HG02610 (cell line): ENCODE measurements around the gene COL4A1.

Source experiments
- ATAC-seq: cut with Tn5 transposase; IDR thresholded peaks from one replicate; pipeline ENCODE4 v1.9.1; 2021; ENCODE audit warnings: mild to moderate bottlenecking, moderate library complexity; ENCODE audit not compliant: unreplicated experiment

The COL4A1 gene

GRCh38 chr13:110306960-110307766 is at the start of gene COL4A1, which contains the start of gene COL4A2:
Gene COL4A1, minus strand, starts transcription at chr13:110307157. Its CDS starts 130 bp downstream, at chr13:110307027.
Gene COL4A2, plus strand, starts transcription at chr13:110307284. Its CDS starts 620 bp downstream, at chr13:110307904.
- no peak for ATAC-seq

GRCh38 chr13:110356362-110356761 is 49.4 kb upstream of the COL4A1 start:
- no peak for ATAC-seq

GRCh38 chr13:110354715-110355473 is 47.9 kb upstream of the COL4A1 start:
- ATAC-seq, result no peak

GRCh38 chr13:110354123-110354627 is 47.2 kb upstream of the COL4A1 start:
- no peak for ATAC-seq

DNA sequence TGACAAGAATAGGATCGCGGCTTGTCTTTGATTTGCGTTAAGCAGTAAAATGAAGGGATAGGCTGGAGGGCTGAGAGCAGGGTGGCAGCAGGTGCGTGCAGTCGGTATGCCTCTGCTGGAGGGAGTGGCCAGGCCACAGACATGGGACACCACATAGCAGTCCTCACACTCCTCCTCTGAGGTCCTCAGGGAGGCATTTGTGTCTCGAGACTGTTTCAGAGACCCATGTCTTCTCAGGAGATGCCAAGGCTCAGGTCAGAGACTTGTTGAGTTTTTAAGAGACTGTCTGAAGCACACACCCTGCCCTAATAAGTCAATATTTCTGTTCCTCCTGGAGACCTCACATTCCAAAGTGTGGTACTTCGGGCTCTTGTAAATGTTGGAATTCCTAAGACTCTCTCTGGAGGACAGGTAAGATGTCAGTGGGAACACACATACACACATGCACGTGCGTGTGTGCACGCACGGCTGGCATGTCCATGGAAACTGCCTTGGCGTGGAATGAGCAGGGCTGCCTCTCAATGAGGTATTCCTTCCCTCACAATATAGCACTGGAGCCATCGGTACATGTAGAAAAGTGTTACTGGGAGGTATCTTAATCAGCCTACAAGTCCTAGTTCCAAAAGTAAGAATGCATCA is 46.5 kb upstream of the COL4A1 start:
- no peak for ATAC-seq

- no peak for ATAC-seq
These were observed 45.8 kb upstream of the COL4A1 start for GRCh38 chr13:110352735-110353134.

DNA sequence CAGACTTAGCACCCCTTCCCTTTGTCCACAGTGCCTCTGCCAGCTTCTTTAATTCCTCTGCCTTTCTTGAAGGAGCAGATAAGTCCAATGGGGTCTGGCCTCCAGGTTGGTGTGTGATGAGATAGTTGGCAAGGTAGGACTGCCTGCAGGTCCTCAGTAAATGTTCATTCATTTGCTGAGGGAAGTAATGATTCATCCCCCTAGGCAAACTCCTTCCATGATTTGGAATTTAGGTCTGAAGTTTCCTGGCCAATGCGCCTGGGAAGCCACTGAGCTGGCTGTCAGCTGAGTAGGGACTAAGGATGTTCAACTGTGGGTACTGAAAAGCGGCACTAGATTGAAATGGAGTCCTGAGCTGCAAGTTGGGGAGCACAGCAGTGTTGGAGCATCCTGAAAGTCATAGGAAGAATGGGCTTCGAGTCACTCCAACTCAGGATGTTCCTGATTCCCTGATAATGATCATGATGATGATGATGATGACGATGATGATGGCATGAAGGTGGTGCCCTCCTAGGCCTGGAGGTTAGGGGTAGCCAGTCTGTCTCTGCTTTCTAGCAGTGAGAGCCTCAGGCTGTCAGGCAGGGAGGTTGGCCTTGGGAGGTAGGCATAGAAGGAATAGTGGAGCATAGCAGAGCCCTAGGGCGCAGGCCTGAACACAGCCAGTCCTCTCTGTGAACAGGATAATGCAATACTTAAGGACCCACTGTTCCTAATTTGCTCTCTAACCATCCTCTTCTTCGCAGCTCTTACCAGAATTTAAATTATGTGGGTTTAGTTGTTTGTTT is 44.9 kb upstream of the COL4A1 start:
- ATAC-seq, result no peak

- no peak for ATAC-seq
These were observed 43.6 kb upstream of the COL4A1 start for GRCh38 chr13:110350509-110350908.

DNA sequence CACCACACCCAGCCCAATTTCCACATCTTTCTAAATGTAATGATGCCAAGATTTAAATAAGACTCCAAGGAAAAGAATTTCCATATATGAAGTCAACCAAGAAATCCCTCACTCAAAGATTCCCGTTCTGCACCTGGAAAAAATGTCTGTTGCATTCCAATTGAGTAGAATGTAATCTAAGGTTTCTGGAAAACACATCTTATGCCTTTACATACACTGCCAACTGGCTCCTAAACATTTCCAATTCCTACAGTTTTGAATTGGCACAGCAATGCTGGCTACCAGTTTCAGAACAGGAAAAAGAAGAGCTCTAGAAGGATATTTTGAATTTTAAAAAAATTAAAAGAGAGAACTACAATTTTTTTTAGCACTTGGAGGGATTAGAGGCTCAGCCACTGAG is 43.1 kb upstream of the COL4A1 start:
- ATAC-seq, result no peak

DNA sequence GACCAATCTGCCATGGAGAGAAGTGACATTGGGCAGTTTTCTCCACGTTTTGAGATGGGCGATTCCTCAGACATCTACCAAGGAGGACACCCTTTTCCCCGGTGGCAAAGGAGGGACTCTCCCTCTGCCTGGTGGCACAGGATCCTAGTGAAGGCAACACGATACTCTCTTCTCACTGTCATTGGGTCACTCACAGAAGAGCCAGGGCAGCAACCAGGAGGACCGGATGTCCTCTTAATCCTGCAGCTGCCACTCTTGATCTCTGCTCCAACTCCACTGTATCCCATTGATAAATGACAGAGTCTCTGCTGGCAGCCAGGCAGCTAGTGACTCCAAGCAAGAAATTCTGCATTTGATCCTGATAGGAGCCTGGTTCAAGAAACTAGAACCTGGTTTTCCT is 42.3 kb upstream of the COL4A1 start:
- ATAC-seq, result no peak

DNA sequence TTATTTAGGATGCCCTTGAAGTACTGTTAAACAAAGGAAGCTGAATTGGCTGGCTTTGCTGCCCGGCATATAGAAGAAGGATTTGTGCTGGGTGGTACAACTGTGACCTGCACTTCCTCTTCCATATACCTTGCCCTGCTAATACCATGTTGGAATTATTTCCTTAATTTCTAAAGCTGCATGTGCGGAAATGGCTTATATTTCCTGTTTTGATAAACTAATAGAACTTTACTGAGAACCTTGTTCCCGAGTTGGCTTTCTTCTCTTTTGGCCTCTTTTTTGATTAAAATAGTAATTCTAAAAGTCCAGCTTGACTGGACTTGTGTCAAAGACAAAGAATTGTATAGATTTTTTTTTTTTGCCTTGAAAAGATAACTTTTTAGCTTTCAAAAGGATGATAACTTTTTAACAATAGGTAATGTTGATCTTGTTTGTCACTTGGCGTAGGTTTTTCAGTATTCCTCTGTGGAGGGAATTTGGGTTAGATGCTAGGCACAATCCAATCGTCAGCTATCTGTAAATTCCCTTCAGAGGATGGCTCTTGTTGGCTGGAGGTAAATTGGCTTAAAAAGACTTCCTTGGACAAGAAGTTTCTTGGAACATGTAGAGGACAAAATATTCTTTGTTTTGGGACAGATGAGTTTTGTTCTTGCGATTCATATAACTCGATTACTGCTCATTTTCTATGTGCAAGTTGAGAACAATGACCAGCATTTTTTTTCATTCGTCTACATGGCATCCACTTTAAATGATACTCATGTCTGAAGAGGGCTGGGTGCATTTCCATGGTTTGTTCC is 41.5 kb upstream of the COL4A1 start:
- no peak for ATAC-seq

- no peak for ATAC-seq
These were observed 40.8 kb upstream of the COL4A1 start for GRCh38 chr13:110347535-110348308.

GRCh38 chr13:110347088-110347487 is 40.1 kb upstream of the COL4A1 start:
- ATAC-seq, result no peak

DNA sequence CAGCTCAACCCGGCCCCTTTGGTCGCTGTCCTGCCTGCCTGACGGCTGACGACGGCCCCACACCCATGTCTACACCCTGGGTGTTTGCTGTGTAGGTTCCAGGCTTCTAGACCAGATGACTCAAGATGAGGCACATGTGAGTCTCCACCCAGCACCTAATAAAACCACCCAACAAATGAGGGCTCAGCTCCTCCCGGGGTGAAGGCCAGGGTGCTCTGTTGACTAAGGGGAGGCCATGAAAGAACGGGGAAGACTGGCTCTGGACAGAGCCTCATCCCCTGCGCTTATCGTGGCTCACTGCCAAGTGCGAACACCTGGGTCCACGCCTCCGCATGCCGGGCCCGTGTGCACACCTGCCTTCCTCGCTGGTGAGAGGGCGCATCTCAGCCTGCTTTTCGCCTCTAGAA is 39.7 kb upstream of the COL4A1 start:
- ATAC-seq, result no peak

DNA sequence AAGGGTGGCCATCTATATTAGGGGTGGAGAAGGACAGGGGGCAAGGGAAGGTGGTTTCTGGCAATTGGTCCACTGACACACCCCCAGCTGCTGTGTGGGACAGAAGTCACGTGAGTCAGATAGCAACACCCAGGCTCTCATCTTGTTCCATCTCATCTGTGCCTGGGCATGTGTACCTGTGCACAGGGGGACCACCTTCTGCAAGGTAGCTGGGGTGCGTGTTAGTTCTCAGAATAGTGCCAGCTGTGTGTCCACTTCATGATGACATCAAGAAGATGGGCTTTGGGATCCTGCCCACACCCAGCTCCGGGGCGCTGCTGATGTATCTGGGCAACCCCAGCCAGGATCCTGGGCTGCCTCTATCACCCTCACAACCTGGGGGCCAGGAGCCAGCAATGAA is 38.7 kb upstream of the COL4A1 start:
- no peak for ATAC-seq

GRCh38 chr13:110345266-110345665 is 38.3 kb upstream of the COL4A1 start:
- no peak for ATAC-seq

DNA sequence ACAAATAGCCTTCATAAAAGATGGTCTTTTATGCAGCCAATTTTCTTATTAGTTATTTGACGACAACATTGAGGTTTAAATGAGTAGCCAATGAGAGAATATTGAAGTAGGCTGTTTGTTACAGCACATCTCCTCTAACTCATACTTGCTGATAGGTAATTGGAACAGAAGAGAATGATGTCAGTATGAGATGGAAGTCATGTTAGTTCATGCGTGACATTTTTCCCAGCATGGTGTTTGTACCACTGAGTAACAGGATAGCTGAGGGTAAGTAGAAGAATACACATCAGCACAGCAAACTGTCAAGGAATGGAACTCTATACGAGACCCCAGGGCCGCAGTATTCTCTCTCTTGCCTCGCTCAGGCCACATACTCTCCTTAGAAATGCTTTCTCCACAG is 37.4 kb upstream of the COL4A1 start:
- ATAC-seq, result no peak

GRCh38 chr13:110343241-110343865 is 36.4 kb upstream of the COL4A1 start:
- ATAC-seq, result no peak

DNA sequence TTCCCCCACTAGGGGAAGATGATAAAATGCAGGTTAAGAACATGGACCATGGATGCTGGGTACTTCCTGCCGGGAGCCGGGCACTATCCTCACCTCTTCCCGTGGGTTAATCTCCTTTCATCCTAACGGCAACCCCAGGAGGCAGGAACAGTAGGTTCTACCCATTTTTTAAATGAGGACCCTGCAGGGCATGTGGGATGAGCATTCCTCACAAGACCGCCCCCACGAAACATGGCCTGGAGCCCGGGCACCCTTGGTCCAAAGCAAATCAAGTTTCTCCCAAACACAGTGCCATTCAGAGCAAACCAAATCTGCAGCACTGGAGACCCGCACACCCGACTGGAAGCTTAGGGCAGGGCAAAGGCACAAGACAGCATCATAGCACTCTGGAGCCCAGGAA is 35.5 kb upstream of the COL4A1 start:
- ATAC-seq, result no peak
